H9 (cell line): ENCODE results near the gene METRNL. TPM values are rescaled to one million over a fixed set of nuclear protein-coding genes. Genes with fewer than 3 reads are reported as not detected.
A peak's percentile ranks its signal among the peaks of the same experiment; 100 is the strongest.

Experiments used
- DNase-seq: peaks from one replicate; pipeline ENCODE4 v3.0.0-alpha.2; 2017
- H2AFZ ChIP-seq: one replicate; pipeline ENCODE4 v1.6.1; 2013; ENCODE audit warnings: mild to moderate bottlenecking, low read length, control low read depth, moderate library complexity
- H2AK5ac ChIP-seq: 2 replicates; pipeline ENCODE4 v1.6.1; 2013; ENCODE audit warnings: low read length, control low read depth, mixed read lengths; ENCODE audit not compliant: insufficient read length
- H2BK120ac ChIP-seq: one replicate; pipeline ENCODE4 v1.6.1; 2013; ENCODE audit warnings: low read depth, mild to moderate bottlenecking, low read length, control low read depth, inconsistent platforms; ENCODE audit not compliant: poor library complexity, severe bottlenecking
- H2BK12ac ChIP-seq: 2 replicates; pipeline ENCODE4 v1.6.1; 2013; ENCODE audit warnings: low read length, control low read depth, mixed read lengths, low read depth; ENCODE audit not compliant: insufficient read length
- H2BK15ac ChIP-seq: 2 replicates; pipeline ENCODE4 v1.6.1; 2013; ENCODE audit warnings: low read depth, low read length, control low read depth
- H2BK20ac ChIP-seq: one replicate; pipeline ENCODE4 v1.6.1; 2013; ENCODE audit warnings: low read depth, mild to moderate bottlenecking, low read length, control low read depth, inconsistent platforms; ENCODE audit not compliant: poor library complexity, severe bottlenecking
- H2BK5ac ChIP-seq: 2 replicates; pipeline ENCODE4 v1.6.1; 2013; ENCODE audit warnings: low read length, control low read depth, mixed read lengths; ENCODE audit not compliant: insufficient read length
- H3K14ac ChIP-seq: 2 replicates; pipeline ENCODE4 v1.6.1; 2013; ENCODE audit warnings: low read length, control low read depth; ENCODE audit not compliant: insufficient read depth
- H3K18ac ChIP-seq: 2 replicates; pipeline ENCODE4 v1.6.1; 2013; ENCODE audit warnings: low read depth, mild to moderate bottlenecking, mixed read lengths, low read length, control low read depth; ENCODE audit not compliant: insufficient read length
- H3K23ac ChIP-seq: 2 replicates; pipeline ENCODE4 v1.6.1; 2013; ENCODE audit warnings: low read length, control low read depth, mixed read lengths, low read depth; ENCODE audit not compliant: insufficient read length
- H3K23me2 ChIP-seq: 2 replicates; pipeline ENCODE4 v1.6.1; 2013; ENCODE audit warnings: low read depth, mild to moderate bottlenecking, mixed read lengths, low read length, control low read depth; ENCODE audit not compliant: insufficient read length, poor library complexity, severe bottlenecking
- H3K27ac ChIP-seq: 2 replicates; pipeline ENCODE4 v1.5.1; 2013; ENCODE audit warnings: low read length, control low read depth, mixed read lengths, low read depth; ENCODE audit not compliant: insufficient read length
- H3K27me3 ChIP-seq: 2 replicates; pipeline ENCODE4 v1.6.1; 2013; ENCODE audit warnings: low read length, control low read depth, inconsistent platforms; ENCODE audit not compliant: insufficient read depth
- H3K4ac ChIP-seq: 2 replicates; pipeline ENCODE4 v1.6.1; 2013; ENCODE audit warnings: low read depth, mild to moderate bottlenecking, control low read depth, inconsistent platforms, low read length, moderate library complexity
- H3K4me1 ChIP-seq: 2 replicates; pipeline ENCODE4 v1.6.1; 2013; ENCODE audit warnings: low read length, control low read depth, inconsistent platforms; ENCODE audit not compliant: insufficient read depth
- H3K4me2 ChIP-seq: 2 replicates; pipeline ENCODE4 v1.6.1; 2013; ENCODE audit warnings: low read length, control low read depth, mixed read lengths; ENCODE audit not compliant: insufficient read length, insufficient read depth
- H3K56ac ChIP-seq: 2 replicates; pipeline ENCODE4 v1.6.1; 2013; ENCODE audit warnings: low read depth, mild to moderate bottlenecking, mixed read lengths, low read length, control low read depth; ENCODE audit not compliant: insufficient read length
- H3K79me1 ChIP-seq: 2 replicates; pipeline ENCODE4 v1.6.1; 2013; ENCODE audit warnings: low read depth, mild to moderate bottlenecking, moderate library complexity, low read length, control low read depth, inconsistent platforms; ENCODE audit not compliant: insufficient read depth, poor library complexity, severe bottlenecking
- H3K79me2 ChIP-seq: 2 replicates; pipeline ENCODE4 v1.6.1; 2013; ENCODE audit warnings: low read length, control low read depth, inconsistent platforms; ENCODE audit not compliant: insufficient read depth
- H3K9ac ChIP-seq: 2 replicates; pipeline ENCODE4 v1.6.1; 2013; ENCODE audit warnings: low read length, control low read depth, mixed read lengths; ENCODE audit not compliant: insufficient read length; ENCODE audit errors: extremely low read depth
- H3K9me3 ChIP-seq: one replicate; pipeline ENCODE4 v1.6.1; 2013; ENCODE audit warnings: low read depth, low read length, inconsistent platforms; ENCODE audit not compliant: control insufficient read depth
- H3T11ph ChIP-seq: one replicate; pipeline ENCODE4 v1.6.1; 2013; ENCODE audit warnings: mild to moderate bottlenecking, low read length, control low read depth, inconsistent platforms
- H4K20me1 ChIP-seq: one replicate; pipeline ENCODE4 v1.6.1; 2013; ENCODE audit not compliant: control insufficient read depth, insufficient read length, insufficient read depth
- H4K5ac ChIP-seq: 2 replicates; pipeline ENCODE4 v1.6.1; 2013; ENCODE audit warnings: low read depth, mild to moderate bottlenecking, mixed read lengths, low read length, control low read depth; ENCODE audit not compliant: insufficient read length
- H4K8ac ChIP-seq: replicated peaks from 2 replicates; pipeline ENCODE4 v1.6.1; 2013; ENCODE audit warnings: low read length, control low read depth, mixed read lengths, low read depth; ENCODE audit not compliant: insufficient read length
- H4K91ac ChIP-seq: 2 replicates; pipeline ENCODE4 v1.6.1; 2013; ENCODE audit warnings: low read depth, mild to moderate bottlenecking, moderate library complexity, mixed read lengths, low read length, control low read depth; ENCODE audit not compliant: insufficient read length
- H3K27ac Mint-ChIP-seq, 3 experiments: 2 replicates in 2 of 3; 3 replicates in 1 of 3; pipeline ENCODE4 v1.8.0; 2020 to 2021; ENCODE audit warnings: mixed read lengths in 3 of 3, mild to moderate bottlenecking in 1 of 3, moderate library complexity in 1 of 3
- H3K27me3 Mint-ChIP-seq: 2 replicates; pipeline ENCODE4 v1.8.0; 2021; ENCODE audit warnings: low read depth, mild to moderate bottlenecking, moderate library complexity, mixed read lengths
- H3K36me3 Mint-ChIP-seq, 3 experiments: 2 replicates in 2 of 3; 3 replicates in 1 of 3; pipeline ENCODE4 v1.8.0; 2020 to 2021; ENCODE audit warnings: low read depth in 3 of 3, mixed read lengths in 3 of 3; ENCODE audit not compliant: insufficient read depth in 1 of 3
- H3K4me1 Mint-ChIP-seq, 2 experiments: 2 replicates each; pipeline ENCODE4 v1.8.0; 2020; ENCODE audit warnings: mixed read lengths in 2 of 2
- H3K4me3 Mint-ChIP-seq, 2 experiments: 2 replicates in 1 of 2; 3 replicates in 1 of 2; pipeline ENCODE4 v1.8.0; 2020 to 2021; ENCODE audit warnings: mild to moderate bottlenecking in 2 of 2, mixed read lengths in 2 of 2, moderate library complexity in 1 of 2
- H3K9me3 Mint-ChIP-seq, 2 experiments: 2 replicates in 1 of 2; 3 replicates in 1 of 2; pipeline ENCODE4 v1.8.0; 2020; ENCODE audit warnings: mild to moderate bottlenecking in 2 of 2, mixed read lengths in 2 of 2, moderate library complexity in 1 of 2
- WGBS: extraction: QIAGEN DNeasy Blood & Tissue Kit; methylation state at CpG from one replicate; pipeline ENCODE4 v1.1.7; 2013; ENCODE audit warnings: missing lambda C conversion rate, low lambda C conversion rate, mixed read lengths; ENCODE audit not compliant: insufficient read length; ENCODE audit errors: extremely low coverage; 5-methylcytosine and 5-hydroxymethylcytosine counted together
- total RNA-seq: library from RNA; stranded (reverse); gene quantifications from 2 replicates; pipeline ENCODE4 v1.2.1, GENCODE V29; 2021
- TF ChIP-seq, protein P1 (sequence below): fragments of 200-600 bp; sonication (generic); conservative IDR thresholded peaks from 3 replicates; pipeline ENCODE4 v1.8.0; 2021; ENCODE audit warnings: antibody characterized with exemption, mild to moderate bottlenecking

Gene METRNL
- total RNA-seq, 1 experiment from 2014 or later: 21.4 TPM

DNA sequence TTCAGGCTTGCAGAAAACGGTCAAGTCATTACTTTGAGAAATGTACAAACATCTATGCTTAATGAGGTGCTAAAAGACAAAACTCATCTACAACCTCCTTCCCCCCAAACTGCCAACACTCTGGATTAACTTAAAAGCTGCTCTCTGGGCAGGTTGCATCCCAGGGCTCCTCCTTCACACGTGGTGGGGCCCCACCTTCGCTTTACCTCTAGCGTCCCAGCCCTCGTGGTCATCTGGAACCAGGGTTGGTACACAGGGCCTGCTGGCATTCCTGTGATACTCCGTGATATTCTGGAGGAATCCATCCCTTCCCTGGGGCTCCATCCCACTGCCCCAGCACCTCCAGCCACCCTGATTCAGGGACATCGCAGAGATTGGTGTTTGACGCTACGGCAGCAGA is 4.8 kb downstream of the METRNL start:
- Histone ChIP-seq H3K4ac (no peak overlapping the region; the same call in 1 of the 2 replicates), H4K5ac (no peak overlapping the region), H3K4me1 (peaks cover 11% of the 10 kb centered on the region; the same call in 1 of the 2 replicates), H3K4me2 (peak overlapping the region; percentile 12), H3K23ac (no peak overlapping the region), H2BK120ac (no peak overlapping the region), H2BK20ac (no peak overlapping the region), H2BK12ac (no peak overlapping the region), H3K18ac (no peak overlapping the region), H3K27ac (no peak overlapping the region), H3K79me1 (no peaks in the 10 kb centered on the region), H3K23me2 (no peaks in the 10 kb centered on the region), H3K9ac (no peak overlapping the region), H2BK15ac (no peak overlapping the region), H3K56ac (no peak overlapping the region), H3K9me3 (no peaks in the 10 kb centered on the region), H3K14ac (no peak overlapping the region), H4K8ac (no peak overlapping the region), H3T11ph (no peak overlapping the region), H4K20me1 (no peaks in the 10 kb centered on the region), H3K27me3 (peaks cover 7% of the 10 kb centered on the region; the same call in 1 of the 2 replicates), H2BK5ac (no peak overlapping the region), H2AFZ (no peak overlapping the region), H3K79me2 (no peaks in the 10 kb centered on the region; the same call in 1 of the 2 replicates), H4K91ac (peak overlapping the region; percentile 3), H2AK5ac (no peak overlapping the region)
- H3K36me3 Mint-ChIP-seq: peaks cover 14 to 23% (median 23%) of the 10 kb centered on the region in 3 experiments; a peak in 6 of 7 replicates
- H3K27ac Mint-ChIP-seq: peak overlapping the region in 1 of 3 experiments; percentile 44; a peak in 1 of 7 replicates
- H3K4me1 Mint-ChIP-seq: peaks cover 29 to 37% of the 10 kb centered on the region in 2 experiments
- H3K27me3 Mint-ChIP-seq: peaks cover 22% of the 10 kb centered on the region
- H3K9me3 Mint-ChIP-seq: no peaks in the 10 kb centered on the region
- H3K4me3 Mint-ChIP-seq: no peak overlapping the region
- no CpG with 5 or more reads among the region's 9 CpGs for WGBS
- TF ChIP-seq, protein P1, sequence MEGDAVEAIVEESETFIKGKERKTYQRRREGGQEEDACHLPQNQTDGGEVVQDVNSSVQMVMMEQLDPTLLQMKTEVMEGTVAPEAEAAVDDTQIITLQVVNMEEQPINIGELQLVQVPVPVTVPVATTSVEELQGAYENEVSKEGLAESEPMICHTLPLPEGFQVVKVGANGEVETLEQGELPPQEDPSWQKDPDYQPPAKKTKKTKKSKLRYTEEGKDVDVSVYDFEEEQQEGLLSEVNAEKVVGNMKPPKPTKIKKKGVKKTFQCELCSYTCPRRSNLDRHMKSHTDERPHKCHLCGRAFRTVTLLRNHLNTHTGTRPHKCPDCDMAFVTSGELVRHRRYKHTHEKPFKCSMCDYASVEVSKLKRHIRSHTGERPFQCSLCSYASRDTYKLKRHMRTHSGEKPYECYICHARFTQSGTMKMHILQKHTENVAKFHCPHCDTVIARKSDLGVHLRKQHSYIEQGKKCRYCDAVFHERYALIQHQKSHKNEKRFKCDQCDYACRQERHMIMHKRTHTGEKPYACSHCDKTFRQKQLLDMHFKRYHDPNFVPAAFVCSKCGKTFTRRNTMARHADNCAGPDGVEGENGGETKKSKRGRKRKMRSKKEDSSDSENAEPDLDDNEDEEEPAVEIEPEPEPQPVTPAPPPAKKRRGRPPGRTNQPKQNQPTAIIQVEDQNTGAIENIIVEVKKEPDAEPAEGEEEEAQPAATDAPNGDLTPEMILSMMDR: no peak
- DNase-seq: no peak
